GM12872 (cell line): ENCODE measurements around the gene EFEMP1.

ENCODE experiments used
- CTCF ChIP-seq: IDR thresholded peaks from 3 replicates; pipeline ENCODE4 v1.5.1; 2011; ENCODE audit warnings: low read depth, mild to moderate bottlenecking, low read length, moderate library complexity; ENCODE audit not compliant: insufficient read depth

EFEMP1 gene

GRCh38 chr2:55877087-55877436 is 46.5 kb downstream of the EFEMP1 start:
- TF ChIP-seq CTCF = no peak

- no peak for TF ChIP-seq CTCF
These were observed 47.0 kb downstream of the EFEMP1 start for GRCh38 chr2:55876429-55877086.

GRCh38 chr2:55875434-55876135 is 48.0 kb downstream of the EFEMP1 start:
- no peak for TF ChIP-seq CTCF

GRCh38 chr2:55874338-55874737 is 49.2 kb downstream of the EFEMP1 start:
- TF ChIP-seq CTCF = no peak

GRCh38 chr2:55871637-55872036 is 51.9 kb downstream of the EFEMP1 start:
- TF ChIP-seq CTCF = no peak

- no peak for TF ChIP-seq CTCF
These were observed 53.8 kb downstream of the EFEMP1 start for GRCh38 chr2:55869637-55870325.

- no peak for TF ChIP-seq CTCF
These were observed 58.3 kb downstream of the EFEMP1 start for GRCh38 chr2:55865096-55865835.
